GM18873 (cell line): Measurements from ENCODE around the gene VAMP5.
"Not testable (repeated sequence)": the region's sequence is repeated elsewhere in the genome, so short reads cannot be mapped to it uniquely, and the experiment has no call there.

Experiments used
- ATAC-seq: cut with Tn5 transposase; IDR thresholded peaks from one replicate; pipeline ENCODE4 v1.9.1; 2021; ENCODE audit warnings: mild to moderate bottlenecking, moderate library complexity, moderate number of reproducible peaks; ENCODE audit not compliant: unreplicated experiment, low FRiP score

Gene VAMP5

GRCh38 chr2:85584354-85584856 lies at the start of gene VAMP5:
TSS of gene VAMP5 (plus strand) at chr2:85584431. CDS start at chr2:85584491, 60 bp downstream.
- no peak for ATAC-seq

GRCh38 chr2:85534881-85535280 lies 49.4 kb upstream of the VAMP5 start:
- ATAC-seq: no peak

- no peak for ATAC-seq
Measured at GRCh38 chr2:85536479-85536878, 47.8 kb upstream of the VAMP5 start.

- ATAC-seq: no peak
Measured at GRCh38 chr2:85537600-85538506, 46.4 kb upstream of the VAMP5 start.

- ATAC-seq: peak; percentile 54
Measured at GRCh38 chr2:85538507-85539360, 45.5 kb upstream of the VAMP5 start, which contains the start of gene MAT2A. TSS of gene MAT2A (plus strand) at chr2:85539168. CDS start at chr2:85539288, 120 bp downstream.

- ATAC-seq: peak; percentile 20
Measured at GRCh38 chr2:85539361-85540132, 44.7 kb upstream of the VAMP5 start.

- no peak for ATAC-seq
Measured at GRCh38 chr2:85540133-85540648, 44.0 kb upstream of the VAMP5 start.

GRCh38 chr2:85541262-85541661 lies 43.0 kb upstream of the VAMP5 start:
- ATAC-seq: no peak

- no peak for ATAC-seq
Measured at GRCh38 chr2:85541753-85542457, 42.3 kb upstream of the VAMP5 start.

- no peak for ATAC-seq
Measured at GRCh38 chr2:85542777-85543176, 41.5 kb upstream of the VAMP5 start.

- not testable (repeated sequence) for ATAC-seq
Measured at GRCh38 chr2:85544254-85544691, 40.0 kb upstream of the VAMP5 start.

- ATAC-seq: not testable (repeated sequence)
Measured at GRCh38 chr2:85544915-85545779, 39.1 kb upstream of the VAMP5 start.

GRCh38 chr2:85545780-85546240 lies 38.4 kb upstream of the VAMP5 start:
- no peak for ATAC-seq

- no peak for ATAC-seq
Measured at GRCh38 chr2:85547089-85547858, 37.0 kb upstream of the VAMP5 start.

- ATAC-seq: no peak
Measured at GRCh38 chr2:85547859-85548607, 36.2 kb upstream of the VAMP5 start.

GRCh38 chr2:85548608-85548900 lies 35.7 kb upstream of the VAMP5 start:
- no peak for ATAC-seq

- ATAC-seq: no peak
Measured at GRCh38 chr2:85549095-85549494, 35.1 kb upstream of the VAMP5 start.
